ENCODE data around the gene BTD. TPM values are rescaled to one million over a fixed set of nuclear protein-coding genes. Genes with fewer than 3 reads are reported as not detected.

Gene BTD
- total RNA-seq (2022) (7.7 and 9.4 TPM in 2 replicates), Bru-seq, nascent RNA (percentile 49 among the genes with signal in this experiment), BruChase-seq, experiment 1, labeled RNA remaining after a 6-hour chase (percentile 45 among the genes with signal in this experiment), BruChase-seq, experiment 2, labeled RNA remaining after a 2-hour chase (percentile 43 among the genes with signal in this experiment)
- long read RNA-seq, full-length matches to known transcripts, result 17 of 23 reads
- long read RNA-seq, partial matches to known transcripts, result 2 of 23 reads
- long read RNA-seq, other reads (novel, unspliced or antisense), result 4 of 23 reads

- Mint-ChIP-seq H3K9me3 (ENCODE audit: low read depth, unreplicated experiment) (no peaks in the 10 kb centered on the region), H3K36me3 (ENCODE audit: insufficient read depth, unreplicated experiment) (peaks cover 41% of the 10 kb centered on the region), H3K4me3 (ENCODE audit: low read depth, unreplicated experiment) (peak within 1 kb of the TSS; percentile 98), H3K4me1 (ENCODE audit: low read depth, unreplicated experiment) (peaks cover 19% of the 10 kb centered on the region), H3K27me3 (ENCODE audit: unreplicated experiment) (no peaks in the 10 kb centered on the region), H3K27ac (ENCODE audit: unreplicated experiment) (peak within 1 kb of the TSS; percentile 95)
- BruUV-seq (replicated peaks), result no TSS peak
- intact Hi-C loops (cut with micrococcal nuclease; ENCODE audit: unreplicated experiment), result no loop called here
- no peak for TF ChIP-seq CTCF (IDR thresholded peaks at IDR 0.05; ENCODE audit: unreplicated experiment)
- CTCF ChIA-PET, result no interaction called here
- DNase-seq, result peak; percentile 97
Observed at GRCh38 chr3:15601399-15602145, at the start of gene BTD, which contains the start of gene HACL1. TSS of gene BTD (plus strand) at chr3:15601745. CDS start at chr3:15635440, 33,695 bp downstream. TSS of gene HACL1 (minus strand) at chr3:15601569. CDS start at chr3:15601463, 106 bp downstream.

- DNase-seq, result no peak
- no peaks in the 10 kb centered on the region for H3K27me3 Mint-ChIP-seq (ENCODE audit: unreplicated experiment)
- peaks cover 1% of the 10 kb centered on the region for H3K9me3 Mint-ChIP-seq (ENCODE audit: low read depth, unreplicated experiment)
- no peaks in the 10 kb centered on the region for H3K36me3 Mint-ChIP-seq (ENCODE audit: insufficient read depth, unreplicated experiment)
- H3K4me1 Mint-ChIP-seq (ENCODE audit: low read depth, unreplicated experiment), result no peaks in the 10 kb centered on the region
- no peak overlapping the region for H3K27ac Mint-ChIP-seq (ENCODE audit: unreplicated experiment)
- no TSS peak for BruUV-seq (replicated peaks)
- H3K4me3 Mint-ChIP-seq (ENCODE audit: low read depth, unreplicated experiment), result no peak overlapping the region
- CTCF ChIA-PET, result no interaction called here
- no peak for TF ChIP-seq CTCF (IDR thresholded peaks at IDR 0.05; ENCODE audit: unreplicated experiment)
- intact Hi-C loops (cut with micrococcal nuclease; ENCODE audit: unreplicated experiment), result loop anchor here (10.0 kb wide), 1 partner anchor 307 kb away; no protein-coding TSS in a partner anchor
Observed at GRCh38 chr3:15551902-15552301, 49.6 kb upstream of the BTD start.

GRCh38 chr3:15553749-15554148 is 47.8 kb upstream of the BTD start:
- CTCF ChIA-PET, result no interaction called here
- BruUV-seq (replicated peaks), result no TSS peak

GRCh38 chr3:15556512-15556911 is 45.0 kb upstream of the BTD start:
- no peak for DNase-seq
- no peaks in the 10 kb centered on the region for H3K9me3 Mint-ChIP-seq (ENCODE audit: low read depth, unreplicated experiment)
- H3K27ac Mint-ChIP-seq (ENCODE audit: unreplicated experiment), result no peak overlapping the region
- TF ChIP-seq CTCF (IDR thresholded peaks at IDR 0.05; ENCODE audit: unreplicated experiment), result no peak
- CTCF ChIA-PET, result no interaction called here
- no peaks in the 10 kb centered on the region for H3K36me3 Mint-ChIP-seq (ENCODE audit: insufficient read depth, unreplicated experiment)
- BruUV-seq (replicated peaks), result no TSS peak
- H3K27me3 Mint-ChIP-seq (ENCODE audit: unreplicated experiment), result no peaks in the 10 kb centered on the region
- H3K4me3 Mint-ChIP-seq (ENCODE audit: low read depth, unreplicated experiment), result no peak overlapping the region
- no peaks in the 10 kb centered on the region for H3K4me1 Mint-ChIP-seq (ENCODE audit: low read depth, unreplicated experiment)
- intact Hi-C loops (cut with micrococcal nuclease; ENCODE audit: unreplicated experiment), result loop anchor here (5.0 to 10.0 kb wide), 2 partner anchors 129 to 312 kb away; partner anchors contain the start of genes EAF1 and METTL6

More at GRCh38 chr3:15553749-15554148, 47.8 kb upstream of the BTD start:
- Mint-ChIP-seq H3K9me3 (ENCODE audit: low read depth, unreplicated experiment) (no peaks in the 10 kb centered on the region), H3K4me1 (ENCODE audit: low read depth, unreplicated experiment) (no peaks in the 10 kb centered on the region), H3K27me3 (ENCODE audit: unreplicated experiment) (no peaks in the 10 kb centered on the region), H3K4me3 (ENCODE audit: low read depth, unreplicated experiment) (no peak overlapping the region), H3K36me3 (ENCODE audit: insufficient read depth, unreplicated experiment) (no peaks in the 10 kb centered on the region), H3K27ac (ENCODE audit: unreplicated experiment) (no peak overlapping the region)
- no peak for TF ChIP-seq CTCF (IDR thresholded peaks at IDR 0.05; ENCODE audit: unreplicated experiment)
- no peak for DNase-seq
- intact Hi-C loops (cut with micrococcal nuclease; ENCODE audit: unreplicated experiment), result loop anchor here (10.0 kb wide), 1 partner anchor 309 kb away; no protein-coding TSS in a partner anchor
